HepG2 (cell line): ENCODE data around the gene NUP93. TPM values are rescaled to one million over a fixed set of nuclear protein-coding genes. Genes with fewer than 3 reads are reported as not detected.

Experiments used
- BRCA1 ChIP-seq: sonication (generic); formaldehyde crosslinking; IDR thresholded peaks from 2 replicates; pipeline ENCODE4 v1.4.0; 2020; ENCODE audit warnings: missing genetic modification reagents
- CBX1 ChIP-seq: IDR thresholded peaks from one replicate; pipeline ENCODE4 v1.6.1; 2016; ENCODE audit warnings: antibody characterized with exemption, low read depth
- EP300 ChIP-seq, 3 experiments: sonication (generic) in 1 of 3; formaldehyde crosslinking in 1 of 3; IDR thresholded peaks; 2 replicates each; pipeline versions ENCODE4 v1.5.1 to v1.6.1; 2011 to 2020; ENCODE audit warnings: low read depth in 2 of 3, low read length in 2 of 3, borderline replicate concordance in 1 of 3, improper control_type of control experiment in 1 of 3, mild to moderate bottlenecking in 1 of 3, missing genetic modification reagents in 1 of 3, moderate library complexity in 1 of 3
- GLI4 ChIP-seq: sonication (generic); formaldehyde crosslinking; IDR thresholded peaks from 2 replicates; pipeline ENCODE4 v1.5.1; 2020; ENCODE audit warnings: missing genetic modification reagents, mild to moderate bottlenecking, moderate library complexity, borderline replicate concordance
- RELA ChIP-seq: sonication (generic); formaldehyde crosslinking; IDR thresholded peaks from 2 replicates; pipeline ENCODE4 v1.4.0; 2020; ENCODE audit warnings: missing genetic modification reagents
- SP2 ChIP-seq: sonication (generic); formaldehyde crosslinking; IDR thresholded peaks from 2 replicates; pipeline ENCODE4 v1.5.1; 2020; ENCODE audit warnings: mild to moderate bottlenecking, missing genetic modification reagents
- TERF1 ChIP-seq: sonication (generic); formaldehyde crosslinking; IDR thresholded peaks from 2 replicates; pipeline ENCODE4 v1.8.0; 2022; ENCODE audit warnings: mild to moderate bottlenecking, missing genetic modification reagents, moderate library complexity
- THYN1 ChIP-seq: sonication (generic); formaldehyde crosslinking; IDR thresholded peaks from 2 replicates; pipeline ENCODE4 v1.8.1; 2023; ENCODE audit warnings: low read depth, mild to moderate bottlenecking, moderate library complexity, missing genetic modification reagents, borderline replicate concordance
- ZBTB4 ChIP-seq: sonication (generic); formaldehyde crosslinking; IDR thresholded peaks from 2 replicates; pipeline ENCODE4 v1.4.0; 2020; ENCODE audit warnings: missing genetic modification reagents, mild to moderate bottlenecking, borderline replicate concordance
- ZMAT3 ChIP-seq: sonication (generic); formaldehyde crosslinking; conservative IDR thresholded peaks from 2 replicates; pipeline ENCODE4 v1.7.0; 2021; ENCODE audit warnings: missing genetic modification reagents
- ZNF142 ChIP-seq: sonication (generic); formaldehyde crosslinking; IDR thresholded peaks from 2 replicates; pipeline ENCODE4 v1.4.0; 2020; ENCODE audit warnings: missing genetic modification reagents
- ZNF225 ChIP-seq: sonication (generic); formaldehyde crosslinking; IDR thresholded peaks from 2 replicates; pipeline ENCODE4 v1.4.0; 2020; ENCODE audit warnings: mild to moderate bottlenecking, missing genetic modification reagents
- ZNF337 ChIP-seq: sonication (generic); formaldehyde crosslinking; IDR thresholded peaks from 2 replicates; pipeline ENCODE4 v1.5.1; 2020; ENCODE audit warnings: missing genetic modification reagents, low read depth, mild to moderate bottlenecking, borderline replicate concordance
- ZNF598 ChIP-seq: sonication (generic); formaldehyde crosslinking; IDR thresholded peaks from 2 replicates; pipeline ENCODE4 v1.5.1; 2020; ENCODE audit warnings: mild to moderate bottlenecking, missing genetic modification reagents, borderline replicate concordance
- ZNF713 ChIP-seq: sonication (generic); formaldehyde crosslinking; IDR thresholded peaks from 2 replicates; pipeline ENCODE4 v1.4.0; 2020; ENCODE audit warnings: mild to moderate bottlenecking, missing genetic modification reagents
- polyA plus RNA-seq, 8 experiments: library from polyadenylated mRNA; depleted of rRNA in 3 of 8; stranded (reverse) in 7 of 8; unstranded in 1 of 8; fragments of >200 nt; fragmentation: Illumina TruSeq in 4 of 8; extraction: Trizol in 4 of 8; gene quantifications; 2 replicates each; pipeline versions ENCODE4 v1.2.1 to v1.2.3, GENCODE V29; 2011 to 2016; ENCODE audit warnings: low read depth in 4 of 8, missing spikeins in 1 of 8, mixed read lengths in 1 of 8; ENCODE audit not compliant: insufficient read depth in 1 of 8
- total RNA-seq, 5 experiments: library from RNA; depleted of rRNA; stranded (reverse); fragments of >200 nt; fragmentation: Illumina TruSeq; extraction: Trizol; gene quantifications; 2 replicates each; pipeline ENCODE4 v1.2.3, GENCODE V29; 2016; ENCODE audit warnings: low read depth in 1 of 5

Gene NUP93
- total and polyA plus RNA-seq, 2 of the 13 experiments (the other 11 are each of a cell fraction or from before 2014, with no cell fraction given), result 58.5 to 140 TPM

GRCh38 chr16:56729735-56730662 lies at the start of gene NUP93 (continued):
- TF ChIP-seq TERF1 (peak; percentile 70), ZNF142 (peak; percentile 83), RELA (CRISPR knock-in tag) (0 out of 2 replicates have a peak, but pooled peaks have one; percentile 29), ZNF598 (peak; percentile 52), ZNF713 (CRISPR knock-in tag) (peak; percentile 98; the same call in 1 of the 2 replicates), EP300 (IDR thresholded peaks at IDR 0.05; ENCODE audit: low read depth in 2 of 2, low read length in 2 of 2) (peak in 1 of 2 experiments; percentile 31; a peak in 1 of 4 replicates), EP300 (CRISPR knock-in tag; IDR thresholded peaks at IDR 0.05; ENCODE audit: borderline replicate concordance) (peak; percentile 63), BRCA1 (CRISPR knock-in tag) (0 out of 2 replicates have a peak, but pooled peaks have one; percentile 70), THYN1 (CRISPR knock-in tag) (no peak; the same call in 1 of the 2 replicates), GLI4 (CRISPR knock-in tag) (no peak), ZNF225 (CRISPR knock-in tag) (peak; percentile 90), SP2 (peak; percentile 65), CBX1 (peak; percentile 78), ZBTB4 (CRISPR knock-in tag) (peak; percentile 47; the same call in 1 of the 2 replicates), ZNF337 (CRISPR knock-in tag) (0 out of 2 replicates have a peak, but pooled peaks have one; percentile 76), ZMAT3 (peak; percentile 95)
